Small intestine (tissue), 7 donors: ENCODE measurements around the gene CALCR. TPM values are rescaled to one million over a fixed set of nuclear protein-coding genes. Genes with fewer than 3 reads are reported as not detected.
"Not testable (repeated sequence)": the region's sequence is repeated elsewhere in the genome, so short reads cannot be mapped to it uniquely, and the experiment has no call there.

ENCODE experiments used
- DNase-seq, 2 donors: peaks; one replicate each; pipeline versions ENCODE4 v3.0.0 to v3.0.0-alpha.2; 2013
- FAIRE-seq: peaks from 2 replicates; lab custom pipeline; 2012; peaks lifted over from hg19 to GRCh38; lab: Jason Lieb, UNC
- H3K27ac ChIP-seq, 3 donors: one replicate each; pipeline ENCODE4 v1.5.1; 2013; ENCODE audit warnings: low read length in 2 of 3, mild to moderate bottlenecking in 2 of 3, control low read depth in 1 of 3, inconsistent platforms in 1 of 3, low read depth in 1 of 3, moderate library complexity in 1 of 3
- H3K27me3 ChIP-seq, 3 donors: one replicate each; pipeline ENCODE4 v1.6.1; 2013; ENCODE audit warnings: low read length in 3 of 3, inconsistent platforms in 1 of 3; ENCODE audit not compliant: control insufficient read depth in 3 of 3, insufficient read depth in 3 of 3
- H3K36me3 ChIP-seq, 3 donors: one replicate each; pipeline ENCODE4 v1.6.1; 2013; ENCODE audit warnings: low read length in 3 of 3, inconsistent platforms in 1 of 3, low read depth in 1 of 3, mild to moderate bottlenecking in 1 of 3, moderate library complexity in 1 of 3; ENCODE audit not compliant: control insufficient read depth in 3 of 3, insufficient read depth in 2 of 3
- H3K4me1 ChIP-seq, 3 donors: one replicate each; pipeline ENCODE4 v1.6.1; 2013; ENCODE audit warnings: low read length in 2 of 3, inconsistent platforms in 1 of 3, low read depth in 1 of 3, mild to moderate bottlenecking in 1 of 3, moderate library complexity in 1 of 3; ENCODE audit not compliant: control insufficient read depth in 3 of 3, insufficient read depth in 2 of 3
- H3K4me3 ChIP-seq, 3 donors: one replicate each; pipeline ENCODE4 v1.5.1; 2013; ENCODE audit warnings: low read length in 3 of 3, control low read depth in 1 of 3, inconsistent platforms in 1 of 3, low read depth in 1 of 3, mild to moderate bottlenecking in 1 of 3, moderate library complexity in 1 of 3
- H3K9me3 ChIP-seq, 2 donors: one replicate each; pipeline ENCODE4 v1.6.1; 2013; ENCODE audit warnings: low read depth in 1 of 2, low read length in 1 of 2; ENCODE audit not compliant: control insufficient read depth in 2 of 2, insufficient read depth in 1 of 2
- WGBS, 3 donors: extraction: QIAGEN DNeasy Blood & Tissue Kit; methylation state at CpG; one replicate each; pipeline ENCODE4 v1.1.7; 2013; 5-methylcytosine and 5-hydroxymethylcytosine counted together
- polyA plus RNA-seq, 4 donors: library from polyadenylated mRNA; stranded (reverse) in 3 of 4; unstranded in 1 of 4; fragments of 200-250 nt in 3 of 4; fragments of 120-200 nt in 1 of 4; gene quantifications; one replicate each; pipeline versions ENCODE4 v1.2.1 to v1.2.3, GENCODE V29; 2013
- donor health status: healthy with polysubstance abuse.
- donor health status: control.
- donor health status: control.
- donor health status: Bipolar disorder and iron deficiency.
- donor health status: healthy.

The CALCR gene
- polyA plus RNA-seq, 4 donors = 0.53 TPM; not detected in 3

DNA sequence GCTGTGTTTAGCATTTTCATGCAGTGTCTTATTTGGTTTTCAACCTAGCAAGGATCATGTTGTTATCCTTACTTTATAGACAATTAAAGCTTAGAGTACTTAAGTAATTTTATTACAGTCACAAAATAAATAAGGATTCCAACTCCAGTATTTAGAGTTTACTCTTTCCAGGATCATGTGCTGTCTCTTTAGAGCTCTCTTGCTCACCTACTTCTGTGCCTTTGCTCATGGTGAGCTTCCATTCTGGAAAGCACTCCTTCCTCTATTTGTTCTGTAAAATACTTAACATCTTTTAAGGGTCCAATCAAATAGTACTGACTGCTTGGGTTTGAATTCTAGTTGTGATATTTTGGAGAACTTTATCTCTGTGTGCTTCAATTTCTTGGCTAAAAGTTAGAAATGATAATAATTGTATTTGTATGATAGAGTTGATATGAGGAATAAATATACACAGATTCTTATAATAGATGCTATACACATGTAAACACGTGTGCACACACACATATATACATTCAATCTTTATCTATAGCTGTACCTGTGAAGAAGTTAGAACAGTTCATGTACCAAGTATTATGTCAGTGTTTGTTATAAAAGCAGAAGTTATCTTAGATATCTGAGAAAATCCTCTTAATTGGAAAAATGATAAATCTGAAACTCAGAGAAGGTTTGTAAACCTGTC lies 18.2 kb upstream of the CALCR start:
- DNase-seq (no peak), FAIRE-seq (no peak)
- Histone ChIP-seq H3K36me3 (no peaks in the 10 kb centered on the region), H3K4me3 (no peak overlapping the region), H3K4me1 (no peaks in the 10 kb centered on the region), H3K27ac (no peak overlapping the region), H3K9me3 (no peaks in the 10 kb centered on the region), H3K27me3 (no peaks in the 10 kb centered on the region)
- 71 to 72% (median 71%) methylated on average over 1 of the region's 1 CpG for WGBS, 3 donors

DNA sequence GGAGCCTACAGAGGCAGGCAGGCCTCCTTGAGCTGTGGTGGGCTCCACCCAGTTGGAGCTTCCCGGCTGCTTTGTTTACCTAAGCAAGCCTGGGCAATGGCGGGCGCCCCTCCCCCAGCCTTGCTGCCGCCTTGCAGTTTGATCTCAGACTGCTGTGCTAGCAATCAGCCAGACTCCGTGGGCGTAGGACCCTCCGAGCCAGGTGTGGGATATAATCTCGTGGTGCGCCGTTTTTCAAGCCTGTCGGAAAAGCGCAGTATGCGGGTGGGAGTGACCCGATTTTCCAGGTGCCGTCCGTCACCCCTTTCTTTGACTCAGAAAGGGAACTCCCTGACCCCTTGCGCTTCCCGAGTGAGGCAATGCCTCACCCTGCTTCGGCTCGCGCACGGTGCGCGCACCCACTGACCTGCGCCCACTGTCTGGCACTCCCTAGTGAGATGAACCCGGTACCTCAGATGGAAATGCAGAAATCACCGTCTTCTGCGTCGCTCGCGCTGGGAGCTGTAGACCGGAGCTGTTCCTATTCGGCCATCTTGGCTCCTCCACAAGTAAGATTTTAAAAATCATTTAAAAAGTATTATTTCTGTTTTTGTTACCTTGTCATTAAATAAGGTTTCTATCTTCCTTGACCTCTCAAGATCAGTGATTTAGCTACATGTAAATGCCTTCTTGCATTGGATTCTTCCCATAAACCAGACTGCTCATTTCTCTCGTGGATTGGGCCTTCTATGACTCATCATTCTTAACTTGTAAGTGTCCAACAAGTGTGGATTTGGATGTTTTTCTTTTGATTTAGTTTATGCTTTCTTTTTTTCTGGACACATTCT lies 16.9 kb upstream of the CALCR start:
- DNase-seq, H3K27ac ChIP-seq, H3K9me3 ChIP-seq, H3K27me3 ChIP-seq, H3K4me1 ChIP-seq, H3K36me3 ChIP-seq, FAIRE-seq, H3K4me3 ChIP-seq: not testable (repeated sequence)
- 83 to 90% (median 90%) methylated on average over 20 to 26 of the region's 34 CpGs for WGBS, 3 donors

- H3K4me1 ChIP-seq, FAIRE-seq, DNase-seq, H3K9me3 ChIP-seq, H3K27ac ChIP-seq, H3K27me3 ChIP-seq, H3K4me3 ChIP-seq, H3K36me3 ChIP-seq: not testable (repeated sequence)
- WGBS, 3 donors = 87 to 92% (median 91%) methylated on average over 13 to 20 of the region's 22 CpGs
These were observed 11.9 kb upstream of the CALCR start for GRCh38 chr7:93586479-93586865.

- H3K27ac ChIP-seq, H3K9me3 ChIP-seq, H3K36me3 ChIP-seq, FAIRE-seq, H3K4me1 ChIP-seq, H3K27me3 ChIP-seq, DNase-seq, H3K4me3 ChIP-seq: not testable (repeated sequence)
- 86 to 96% (median 94%) methylated on average over 9 to 44 of the region's 54 CpGs for WGBS, 3 donors
These were observed 11.4 kb upstream of the CALCR start for GRCh38 chr7:93585694-93586478.

- WGBS, 3 donors = 72 to 79% (median 77%) methylated on average over 2 of the region's 2 CpGs
- Histone ChIP-seq H3K27me3 (peaks cover 0 to 24% (median 10%) of the 10 kb centered on the region in 3 donors), H3K4me1 (no peaks in the 10 kb centered on the region), H3K36me3 (no peaks in the 10 kb centered on the region), H3K9me3 (no peaks in the 10 kb centered on the region), H3K27ac (no peak overlapping the region), H3K4me3 (no peak overlapping the region)
- DNase-seq (no peak), FAIRE-seq (no peak)
These were observed 4.9 kb upstream of the CALCR start for GRCh38 chr7:93579431-93579830.

GRCh38 chr7:93578762-93579161 lies 4.2 kb upstream of the CALCR start:
- H3K27ac ChIP-seq = no peak overlapping the region
- no peaks in the 10 kb centered on the region for H3K9me3 ChIP-seq
- 10 to 34% (median 12%) methylated on average over 4 of the region's 4 CpGs for WGBS, 3 donors
- DNase-seq = peak; percentile 3 to 17
- H3K4me3 ChIP-seq = no peak overlapping the region
- no peaks in the 10 kb centered on the region for H3K4me1 ChIP-seq
- FAIRE-seq = no peak
- H3K36me3 ChIP-seq = no peaks in the 10 kb centered on the region
- H3K27me3 ChIP-seq = peaks cover 4 to 31% (median 14%) of the 10 kb centered on the region in 3 donors

GRCh38 chr7:93575555-93576399 lies 1.3 kb upstream of the CALCR start:
- no peak overlapping the region for H3K27ac ChIP-seq
- H3K4me1 ChIP-seq = no peaks in the 10 kb centered on the region
- FAIRE-seq = no peak
- no peaks in the 10 kb centered on the region for H3K9me3 ChIP-seq
- no peak overlapping the region for H3K4me3 ChIP-seq
- WGBS, 3 donors = 9 to 11% (median 9%) methylated on average over 20 to 21 of the region's 21 CpGs
- no peak for DNase-seq
- no peaks in the 10 kb centered on the region for H3K36me3 ChIP-seq
- H3K27me3 ChIP-seq = peaks cover 4 to 36% (median 14%) of the 10 kb centered on the region in 3 donors
